Activated CD8-positive, alpha-beta T cell treated with anti-CD3 and anti-CD28 coated beads, Interleukin-2, amount 10 ng/mL, durations not matched to agents 7 days and 5 days (primary cell): Measurements from ENCODE around the gene GLDC. TPM values are rescaled to one million over a fixed set of nuclear protein-coding genes. Genes with fewer than 3 reads are reported as not detected.
"Not testable (repeated sequence)": the region's sequence is repeated elsewhere in the genome, so short reads cannot be mapped to it uniquely, and the experiment has no call there.

ENCODE experiments used
- ATAC-seq: fragments of 150-1000 bp; cut with Tn5 transposase; one replicate; pipeline ENCODE4 v1.10.0; 2021; ENCODE audit warnings: moderate library complexity
- CTCF ChIA-PET: fragments of 350-600 bp; sonication (Branson Sonifier 250); formaldehyde crosslinking; loops from one replicate; lab custom pipeline; 2021; ENCODE audit warnings: antibody characterized with exemption; lab: Charles Lee
- POLR2A ChIA-PET: fragments of 350-600 bp; sonication (Branson Sonifier 250); formaldehyde crosslinking; loops from one replicate; lab custom pipeline; 2021; ENCODE audit warnings: antibody characterized with exemption; lab: Charles Lee
- DNase-seq: peaks from one replicate; pipeline ENCODE4 v3.0.0-alpha.2; 2020
- H3K27ac Mint-ChIP-seq: one replicate; pipeline ENCODE4 v1.8.0; 2021; ENCODE audit warnings: mild to moderate bottlenecking, mixed read lengths
- H3K27me3 Mint-ChIP-seq: one replicate; pipeline ENCODE4 v1.8.0; 2021; ENCODE audit warnings: low read depth, mixed read lengths
- H3K36me3 Mint-ChIP-seq: one replicate; pipeline ENCODE4 v1.8.0; 2021; ENCODE audit warnings: low read depth, mixed read lengths
- H3K4me1 Mint-ChIP-seq: one replicate; pipeline ENCODE4 v1.8.0; 2021; ENCODE audit warnings: low read depth, mixed read lengths
- H3K4me3 Mint-ChIP-seq: one replicate; pipeline ENCODE4 v1.8.0; 2021; ENCODE audit warnings: mild to moderate bottlenecking, mixed read lengths
- H3K9me3 Mint-ChIP-seq: one replicate; pipeline ENCODE4 v1.8.0; 2022; ENCODE audit warnings: mixed read lengths; ENCODE audit not compliant: insufficient read depth
- total RNA-seq, 2 experiments: library from RNA; stranded (reverse); gene quantifications; one replicate each; pipeline ENCODE4 v1.2.3, GENCODE V29; 2021

GLDC gene
- total RNA-seq, 2 experiments from 2014 or later, result 0.34 to 0.58 TPM

GRCh38 chr9:6639622-6640021 lies 5.9 kb downstream of the GLDC start:
- DNase-seq, result no peak
- CTCF ChIA-PET, result interaction anchor here (0.7 kb wide), 1 partner anchor 620 kb away, joined by 3 read pairs; no protein-coding TSS in a partner anchor
- no peak overlapping the region for H3K27ac Mint-ChIP-seq
- no peak for ATAC-seq
- no peak overlapping the region for H3K4me3 Mint-ChIP-seq
- H3K36me3 Mint-ChIP-seq, result no peaks in the 10 kb centered on the region
- no peaks in the 10 kb centered on the region for H3K9me3 Mint-ChIP-seq
- POLR2A ChIA-PET, result interaction anchor here (0.6 kb wide), 1 partner anchor 630 kb away, joined by 4 read pairs; no protein-coding TSS in a partner anchor
- peaks cover 28% of the 10 kb centered on the region for H3K27me3 Mint-ChIP-seq
- H3K4me1 Mint-ChIP-seq, result peaks cover 5% of the 10 kb centered on the region

GRCh38 chr9:6634444-6634843 lies 11.1 kb downstream of the GLDC start:
- ChIA-PET POLR2A (no interaction called here), CTCF (no interaction called here)
- Mint-ChIP-seq H3K36me3 (no peaks in the 10 kb centered on the region), H3K4me3 (no peak overlapping the region), H3K27ac (no peak overlapping the region), H3K9me3 (no peaks in the 10 kb centered on the region), H3K4me1 (no peaks in the 10 kb centered on the region), H3K27me3 (no peaks in the 10 kb centered on the region)
- DNase-seq, result no peak
- ATAC-seq, result no peak

GRCh38 chr9:6633378-6633777 lies 12.2 kb downstream of the GLDC start:
- Mint-ChIP-seq H3K9me3 (no peaks in the 10 kb centered on the region), H3K4me3 (no peak overlapping the region), H3K27me3 (no peaks in the 10 kb centered on the region), H3K4me1 (no peaks in the 10 kb centered on the region), H3K27ac (no peak overlapping the region), H3K36me3 (no peaks in the 10 kb centered on the region)
- CTCF ChIA-PET, result no interaction called here
- DNase-seq (no peak), ATAC-seq (no peak)
- POLR2A ChIA-PET, result no interaction called here

- Mint-ChIP-seq H3K4me1 (no peaks in the 10 kb centered on the region), H3K36me3 (no peaks in the 10 kb centered on the region), H3K4me3 (no peak overlapping the region), H3K9me3 (no peaks in the 10 kb centered on the region), H3K27me3 (peaks cover 1% of the 10 kb centered on the region), H3K27ac (no peak overlapping the region)
- ATAC-seq (no peak), DNase-seq (no peak)
- CTCF ChIA-PET, result no interaction called here
- POLR2A ChIA-PET, result no interaction called here
Observed at GRCh38 chr9:6632516-6633183, 12.9 kb downstream of the GLDC start.

- no peak overlapping the region for H3K4me3 Mint-ChIP-seq
- CTCF ChIA-PET, result no interaction called here
- H3K4me1 Mint-ChIP-seq, result no peaks in the 10 kb centered on the region
- H3K36me3 Mint-ChIP-seq, result no peaks in the 10 kb centered on the region
- POLR2A ChIA-PET, result no interaction called here
- H3K27me3 Mint-ChIP-seq, result peaks cover 9% of the 10 kb centered on the region
- ATAC-seq, result no peak
- no peaks in the 10 kb centered on the region for H3K9me3 Mint-ChIP-seq
- H3K27ac Mint-ChIP-seq, result no peak overlapping the region
- DNase-seq, result no peak
Observed at GRCh38 chr9:6631207-6631512, 14.4 kb downstream of the GLDC start.

- ATAC-seq (no peak), DNase-seq (no peak)
- Mint-ChIP-seq H3K36me3 (no peaks in the 10 kb centered on the region), H3K9me3 (no peaks in the 10 kb centered on the region), H3K27ac (no peak overlapping the region), H3K27me3 (peaks cover 9% of the 10 kb centered on the region), H3K4me3 (no peak overlapping the region), H3K4me1 (no peaks in the 10 kb centered on the region)
- ChIA-PET POLR2A (no interaction called here), CTCF (no interaction called here)
Observed at GRCh38 chr9:6630502-6631206, 14.9 kb downstream of the GLDC start.

- no peaks in the 10 kb centered on the region for H3K9me3 Mint-ChIP-seq
- POLR2A ChIA-PET, result no interaction called here
- peaks cover 9% of the 10 kb centered on the region for H3K27me3 Mint-ChIP-seq
- no peaks in the 10 kb centered on the region for H3K36me3 Mint-ChIP-seq
- no peak for ATAC-seq
- no peaks in the 10 kb centered on the region for H3K4me1 Mint-ChIP-seq
- H3K27ac Mint-ChIP-seq, result no peak overlapping the region
- DNase-seq, result no peak
- CTCF ChIA-PET, result no interaction called here
- H3K4me3 Mint-ChIP-seq, result no peak overlapping the region
Observed at GRCh38 chr9:6628704-6629103, 16.8 kb downstream of the GLDC start.

GRCh38 chr9:6625363-6625762 lies 20.2 kb downstream of the GLDC start:
- ATAC-seq (no peak), DNase-seq (no peak)
- no peaks in the 10 kb centered on the region for H3K9me3 Mint-ChIP-seq
- H3K27ac Mint-ChIP-seq, result no peak overlapping the region
- H3K27me3 Mint-ChIP-seq, result peaks cover 9% of the 10 kb centered on the region
- H3K36me3 Mint-ChIP-seq, result no peaks in the 10 kb centered on the region
- no peaks in the 10 kb centered on the region for H3K4me1 Mint-ChIP-seq
- POLR2A ChIA-PET, result no interaction called here
- no peak overlapping the region for H3K4me3 Mint-ChIP-seq
- CTCF ChIA-PET, result no interaction called here

- DNase-seq, H3K36me3 Mint-ChIP-seq, CTCF ChIA-PET, H3K4me1 Mint-ChIP-seq, H3K4me3 Mint-ChIP-seq, POLR2A ChIA-PET, H3K9me3 Mint-ChIP-seq, H3K27ac Mint-ChIP-seq, ATAC-seq: not testable (repeated sequence)
- H3K27me3 Mint-ChIP-seq, result peaks cover 11% of the 10 kb centered on the region
Observed at GRCh38 chr9:6622784-6623183, 22.7 kb downstream of the GLDC start.

- H3K36me3 Mint-ChIP-seq, result no peaks in the 10 kb centered on the region
- no peak for ATAC-seq
- no peak for DNase-seq
- H3K27ac Mint-ChIP-seq, result no peak overlapping the region
- peaks cover 4% of the 10 kb centered on the region for H3K27me3 Mint-ChIP-seq
- CTCF ChIA-PET, result no interaction called here
- no peak overlapping the region for H3K4me3 Mint-ChIP-seq
- no peaks in the 10 kb centered on the region for H3K9me3 Mint-ChIP-seq
- POLR2A ChIA-PET, result no interaction called here
- H3K4me1 Mint-ChIP-seq, result no peaks in the 10 kb centered on the region
Observed at GRCh38 chr9:6620796-6621195, 24.7 kb downstream of the GLDC start.

- no peaks in the 10 kb centered on the region for H3K9me3 Mint-ChIP-seq
- no peak overlapping the region for H3K27ac Mint-ChIP-seq
- DNase-seq (no peak), ATAC-seq (no peak)
- H3K4me3 Mint-ChIP-seq, result no peak overlapping the region
- H3K36me3 Mint-ChIP-seq, result no peaks in the 10 kb centered on the region
- CTCF ChIA-PET, result no interaction called here
- POLR2A ChIA-PET, result no interaction called here
- peaks cover 4% of the 10 kb centered on the region for H3K27me3 Mint-ChIP-seq
- H3K4me1 Mint-ChIP-seq, result no peaks in the 10 kb centered on the region
Observed at GRCh38 chr9:6620353-6620752, 25.2 kb downstream of the GLDC start.

GRCh38 chr9:6619909-6620308 lies 25.6 kb downstream of the GLDC start:
- H3K4me3 Mint-ChIP-seq, result no peak overlapping the region
- no peak overlapping the region for H3K27ac Mint-ChIP-seq
- DNase-seq, result no peak
- no peaks in the 10 kb centered on the region for H3K36me3 Mint-ChIP-seq
- CTCF ChIA-PET, result no interaction called here
- POLR2A ChIA-PET, result no interaction called here
- H3K27me3 Mint-ChIP-seq, result peaks cover 4% of the 10 kb centered on the region
- ATAC-seq, result no peak
- H3K4me1 Mint-ChIP-seq, result no peaks in the 10 kb centered on the region
- no peaks in the 10 kb centered on the region for H3K9me3 Mint-ChIP-seq
